Central memory CD8-positive, alpha-beta T cell (primary cell): ENCODE results near the gene TNIP1.

ENCODE experiments used
- ATAC-seq: fragments of 150-1000 bp; cut with Tn5 transposase; replicated peaks from 2 replicates; pipeline ENCODE4 v1.10.0; 2022; ENCODE audit warnings: mild to moderate bottlenecking, moderate FRiP score, moderate number of reproducible peaks; ENCODE audit not compliant: poor library complexity, severe bottlenecking; ENCODE audit errors: extremely low read depth
- DNase-seq, 2 donors: peaks; one replicate each; pipeline ENCODE4 v3.0.0; 2021; ENCODE audit warnings: low spot score in 2 of 2
- H3K27ac Mint-ChIP-seq: one replicate; pipeline ENCODE4 v1.8.0; 2022; ENCODE audit warnings: low read depth, mild to moderate bottlenecking, moderate library complexity, mixed read lengths
- H3K27me3 Mint-ChIP-seq: one replicate; pipeline ENCODE4 v1.8.0; 2022; ENCODE audit warnings: mixed read lengths
- H3K36me3 Mint-ChIP-seq: one replicate; pipeline ENCODE4 v1.8.0; 2022; ENCODE audit warnings: mild to moderate bottlenecking, moderate library complexity, mixed read lengths; ENCODE audit not compliant: insufficient read depth
- H3K4me1 Mint-ChIP-seq: one replicate; pipeline ENCODE4 v1.8.0; 2022; ENCODE audit warnings: mixed read lengths
- H3K4me3 Mint-ChIP-seq: one replicate; pipeline ENCODE4 v1.8.0; 2022; ENCODE audit warnings: mild to moderate bottlenecking, moderate library complexity, mixed read lengths
- H3K9me3 Mint-ChIP-seq: one replicate; pipeline ENCODE4 v1.8.0; 2022; ENCODE audit warnings: mixed read lengths

Gene TNIP1

GRCh38 chr5:151065609-151066008 is 15.2 kb downstream of the TNIP1 start:
- no peak for DNase-seq
- Mint-ChIP-seq H3K36me3 (peaks cover 45% of the 10 kb centered on the region), H3K9me3 (no peaks in the 10 kb centered on the region), H3K4me3 (no peak overlapping the region), H3K27ac (no peak overlapping the region), H3K27me3 (no peaks in the 10 kb centered on the region), H3K4me1 (peaks cover 52% of the 10 kb centered on the region)
- ATAC-seq: no peak

- peak overlapping the region; percentile 8 for H3K27ac Mint-ChIP-seq
- DNase-seq: no peak
Measured at GRCh38 chr5:151064916-151065499, 15.8 kb downstream of the TNIP1 start.

GRCh38 chr5:151063142-151063989 is 17.5 kb downstream of the TNIP1 start:
- Mint-ChIP-seq H3K9me3 (no peaks in the 10 kb centered on the region), H3K27ac (no peak overlapping the region), H3K36me3 (peaks cover 56% of the 10 kb centered on the region), H3K4me1 (peaks cover 41% of the 10 kb centered on the region), H3K4me3 (no peak overlapping the region), H3K27me3 (no peaks in the 10 kb centered on the region)
- ATAC-seq: no peak
- no peak for DNase-seq

More at GRCh38 chr5:151064916-151065499, 15.8 kb downstream of the TNIP1 start:
- no peak for ATAC-seq
- Mint-ChIP-seq H3K9me3 (no peaks in the 10 kb centered on the region), H3K4me1 (peaks cover 48% of the 10 kb centered on the region), H3K36me3 (peaks cover 49% of the 10 kb centered on the region), H3K27me3 (no peaks in the 10 kb centered on the region), H3K4me3 (no peak overlapping the region)

- DNase-seq: no peak
- peaks cover 33% of the 10 kb centered on the region for H3K4me1 Mint-ChIP-seq
- no peaks in the 10 kb centered on the region for H3K9me3 Mint-ChIP-seq
- ATAC-seq: no peak
- peaks cover 54% of the 10 kb centered on the region for H3K36me3 Mint-ChIP-seq
- no peaks in the 10 kb centered on the region for H3K27me3 Mint-ChIP-seq
- no peak overlapping the region for H3K4me3 Mint-ChIP-seq
- peak overlapping the region; percentile 81 for H3K27ac Mint-ChIP-seq
Measured at GRCh38 chr5:151062405-151063141, 18.3 kb downstream of the TNIP1 start.

GRCh38 chr5:151060742-151061141 is 20.1 kb downstream of the TNIP1 start:
- H3K27me3 Mint-ChIP-seq: no peaks in the 10 kb centered on the region
- ATAC-seq (no peak), DNase-seq (no peak)
- H3K9me3 Mint-ChIP-seq: no peaks in the 10 kb centered on the region
- peaks cover 67% of the 10 kb centered on the region for H3K36me3 Mint-ChIP-seq
- peaks cover 19% of the 10 kb centered on the region for H3K4me1 Mint-ChIP-seq
- H3K27ac Mint-ChIP-seq: peak overlapping the region; percentile 81
- no peak overlapping the region for H3K4me3 Mint-ChIP-seq

- Mint-ChIP-seq H3K4me1 (peaks cover 16% of the 10 kb centered on the region), H3K4me3 (peak overlapping the region; percentile 65), H3K9me3 (no peaks in the 10 kb centered on the region), H3K36me3 (peaks cover 75% of the 10 kb centered on the region), H3K27ac (peak overlapping the region; percentile 95), H3K27me3 (no peaks in the 10 kb centered on the region)
- DNase-seq: no peak
- no peak for ATAC-seq
Measured at GRCh38 chr5:151058891-151059489, 21.8 kb downstream of the TNIP1 start.

GRCh38 chr5:151058301-151058700 is 22.5 kb downstream of the TNIP1 start:
- DNase-seq (no peak), ATAC-seq (no peak)
- Mint-ChIP-seq H3K27ac (peak overlapping the region; percentile 44), H3K4me3 (peak overlapping the region; percentile 27), H3K36me3 (peaks cover 75% of the 10 kb centered on the region), H3K4me1 (peaks cover 16% of the 10 kb centered on the region), H3K9me3 (no peaks in the 10 kb centered on the region), H3K27me3 (no peaks in the 10 kb centered on the region)

GRCh38 chr5:151056379-151057325 is 24.2 kb downstream of the TNIP1 start:
- H3K4me3 Mint-ChIP-seq: no peak overlapping the region
- ATAC-seq (no peak), DNase-seq (no peak)
- peaks cover 77% of the 10 kb centered on the region for H3K36me3 Mint-ChIP-seq
- H3K4me1 Mint-ChIP-seq: peaks cover 24% of the 10 kb centered on the region
- H3K9me3 Mint-ChIP-seq: no peaks in the 10 kb centered on the region
- peak overlapping the region; percentile 44 for H3K27ac Mint-ChIP-seq
- H3K27me3 Mint-ChIP-seq: no peaks in the 10 kb centered on the region

GRCh38 chr5:151055336-151055735 is 25.5 kb downstream of the TNIP1 start:
- peaks cover 30% of the 10 kb centered on the region for H3K4me1 Mint-ChIP-seq

GRCh38 chr5:151054709-151055108 is 26.1 kb downstream of the TNIP1 start:
- ATAC-seq (no peak), DNase-seq (no peak)
- Mint-ChIP-seq H3K27ac (peak overlapping the region; percentile 55), H3K9me3 (no peaks in the 10 kb centered on the region), H3K36me3 (peaks cover 70% of the 10 kb centered on the region), H3K27me3 (no peaks in the 10 kb centered on the region), H3K4me3 (no peak overlapping the region), H3K4me1 (peaks cover 24% of the 10 kb centered on the region)

More at GRCh38 chr5:151055336-151055735, 25.5 kb downstream of the TNIP1 start:
- DNase-seq: no peak
- H3K27ac Mint-ChIP-seq: no peak overlapping the region
- no peaks in the 10 kb centered on the region for H3K27me3 Mint-ChIP-seq
- H3K4me3 Mint-ChIP-seq: peak overlapping the region; percentile 1
- peaks cover 74% of the 10 kb centered on the region for H3K36me3 Mint-ChIP-seq
- no peak for ATAC-seq
- no peaks in the 10 kb centered on the region for H3K9me3 Mint-ChIP-seq

GRCh38 chr5:151053796-151054462 is 26.9 kb downstream of the TNIP1 start:
- no peak overlapping the region for H3K4me3 Mint-ChIP-seq
- H3K27me3 Mint-ChIP-seq: no peaks in the 10 kb centered on the region
- peak overlapping the region; percentile 85 for H3K27ac Mint-ChIP-seq
- peaks cover 67% of the 10 kb centered on the region for H3K36me3 Mint-ChIP-seq
- no peaks in the 10 kb centered on the region for H3K9me3 Mint-ChIP-seq
- H3K4me1 Mint-ChIP-seq: peaks cover 18% of the 10 kb centered on the region
- ATAC-seq: no peak
- no peak for DNase-seq
